Measurements from ENCODE around the gene STK32C. TPM values are rescaled to one million over a fixed set of nuclear protein-coding genes. Genes with fewer than 3 reads are reported as not detected.

STK32C gene
- total RNA-seq, 2 donors from 2014 or later: 7.2 to 21.5 TPM

DNA sequence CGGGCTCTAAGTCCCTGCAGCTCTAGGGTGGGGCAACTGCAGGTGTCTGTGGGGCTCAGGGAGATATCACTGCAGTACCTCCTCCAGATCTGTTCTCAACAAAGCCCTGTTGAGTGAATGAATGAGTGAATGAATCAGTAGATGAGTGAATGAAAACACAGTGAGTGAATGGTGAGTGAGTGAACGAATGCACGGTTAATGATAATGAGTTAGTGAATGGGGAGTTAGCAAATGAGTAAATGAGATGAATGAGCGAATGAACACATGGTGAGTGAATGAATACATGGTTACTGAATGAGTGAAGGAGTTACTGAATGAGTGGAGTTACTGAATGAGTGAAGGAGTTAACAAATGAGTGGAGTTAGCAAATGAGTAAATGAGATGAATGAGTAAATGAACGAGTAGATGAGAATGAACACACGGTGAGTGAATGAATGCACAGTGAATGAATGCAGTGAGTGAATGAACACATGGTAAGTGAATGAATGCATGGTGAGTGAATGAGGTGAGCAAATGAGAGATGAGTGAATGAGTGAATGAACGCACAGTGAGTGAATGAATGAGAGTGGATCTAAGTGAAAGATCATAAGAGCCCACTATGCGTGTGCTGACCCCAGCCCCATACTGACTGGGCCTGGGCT lies 34.3 kb downstream of the STK32C start:
- no peak for DNase-seq (ENCODE audit: low spot score)
- WGBS: 93% methylated on average over 8 of the region's 8 CpGs
- TF ChIP-seq, protein P1, sequence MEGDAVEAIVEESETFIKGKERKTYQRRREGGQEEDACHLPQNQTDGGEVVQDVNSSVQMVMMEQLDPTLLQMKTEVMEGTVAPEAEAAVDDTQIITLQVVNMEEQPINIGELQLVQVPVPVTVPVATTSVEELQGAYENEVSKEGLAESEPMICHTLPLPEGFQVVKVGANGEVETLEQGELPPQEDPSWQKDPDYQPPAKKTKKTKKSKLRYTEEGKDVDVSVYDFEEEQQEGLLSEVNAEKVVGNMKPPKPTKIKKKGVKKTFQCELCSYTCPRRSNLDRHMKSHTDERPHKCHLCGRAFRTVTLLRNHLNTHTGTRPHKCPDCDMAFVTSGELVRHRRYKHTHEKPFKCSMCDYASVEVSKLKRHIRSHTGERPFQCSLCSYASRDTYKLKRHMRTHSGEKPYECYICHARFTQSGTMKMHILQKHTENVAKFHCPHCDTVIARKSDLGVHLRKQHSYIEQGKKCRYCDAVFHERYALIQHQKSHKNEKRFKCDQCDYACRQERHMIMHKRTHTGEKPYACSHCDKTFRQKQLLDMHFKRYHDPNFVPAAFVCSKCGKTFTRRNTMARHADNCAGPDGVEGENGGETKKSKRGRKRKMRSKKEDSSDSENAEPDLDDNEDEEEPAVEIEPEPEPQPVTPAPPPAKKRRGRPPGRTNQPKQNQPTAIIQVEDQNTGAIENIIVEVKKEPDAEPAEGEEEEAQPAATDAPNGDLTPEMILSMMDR (IDR thresholded peaks at IDR 0.05): no peak
- no peak for TF ChIP-seq POLR2A (IDR thresholded peaks at IDR 0.05)
- no peak for TF ChIP-seq POLR2AphosphoS5 (IDR thresholded peaks at IDR 0.05)
- Histone ChIP-seq H3K36me3 (no peaks in the 10 kb centered on the region), H3K9me3 (no peaks in the 10 kb centered on the region), H3K27me3 (replicated peaks; ENCODE audit: insufficient read depth) (peaks cover 2% of the 10 kb centered on the region), H3K4me3 (no peak overlapping the region), H3K4me1 (replicated peaks) (no peaks in the 10 kb centered on the region), H3K27ac (no peak overlapping the region)
- intact Hi-C loops (cut with DNase I): no loop called here

DNA sequence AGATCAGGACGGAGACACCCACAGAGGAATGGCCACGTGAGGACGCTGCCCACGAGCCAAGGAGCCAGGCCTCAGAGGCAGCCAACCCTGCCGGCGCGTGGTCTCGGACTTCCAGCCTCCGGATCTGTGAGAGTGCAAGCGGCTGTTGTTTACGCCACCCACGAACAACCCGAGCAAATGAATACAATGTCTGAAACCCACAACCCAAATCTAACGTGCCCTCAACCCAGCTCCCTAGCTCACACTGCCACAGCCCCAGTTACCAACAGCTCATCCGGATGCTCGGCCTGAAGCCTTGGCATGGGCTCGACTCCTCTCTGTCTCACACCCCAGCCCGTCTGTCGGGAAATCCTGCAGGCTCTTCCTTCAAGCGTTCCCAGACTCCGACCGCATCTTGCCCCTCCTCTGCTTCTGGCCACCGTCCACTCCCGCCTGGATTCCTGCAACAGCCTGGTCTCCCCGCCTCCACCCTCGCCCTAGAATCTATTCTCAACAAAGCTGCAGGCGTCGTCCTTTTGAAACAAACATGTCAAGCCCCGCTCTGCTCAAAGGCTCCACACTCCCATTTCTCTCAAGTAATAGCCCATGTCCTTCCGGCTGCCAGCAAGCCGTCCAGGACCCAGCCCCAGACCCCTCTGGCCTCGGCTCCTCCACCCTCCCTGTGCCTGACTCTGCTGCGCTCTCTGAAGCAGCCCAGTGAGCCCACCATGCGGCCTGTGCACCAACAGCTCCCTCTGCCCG lies 35.3 kb downstream of the STK32C start:
- TF ChIP-seq POLR2AphosphoS5 (IDR thresholded peaks at IDR 0.05) (no peak), POLR2A (IDR thresholded peaks at IDR 0.05) (no peak)
- TF ChIP-seq, protein P1 (IDR thresholded peaks at IDR 0.05): no peak

DNA sequence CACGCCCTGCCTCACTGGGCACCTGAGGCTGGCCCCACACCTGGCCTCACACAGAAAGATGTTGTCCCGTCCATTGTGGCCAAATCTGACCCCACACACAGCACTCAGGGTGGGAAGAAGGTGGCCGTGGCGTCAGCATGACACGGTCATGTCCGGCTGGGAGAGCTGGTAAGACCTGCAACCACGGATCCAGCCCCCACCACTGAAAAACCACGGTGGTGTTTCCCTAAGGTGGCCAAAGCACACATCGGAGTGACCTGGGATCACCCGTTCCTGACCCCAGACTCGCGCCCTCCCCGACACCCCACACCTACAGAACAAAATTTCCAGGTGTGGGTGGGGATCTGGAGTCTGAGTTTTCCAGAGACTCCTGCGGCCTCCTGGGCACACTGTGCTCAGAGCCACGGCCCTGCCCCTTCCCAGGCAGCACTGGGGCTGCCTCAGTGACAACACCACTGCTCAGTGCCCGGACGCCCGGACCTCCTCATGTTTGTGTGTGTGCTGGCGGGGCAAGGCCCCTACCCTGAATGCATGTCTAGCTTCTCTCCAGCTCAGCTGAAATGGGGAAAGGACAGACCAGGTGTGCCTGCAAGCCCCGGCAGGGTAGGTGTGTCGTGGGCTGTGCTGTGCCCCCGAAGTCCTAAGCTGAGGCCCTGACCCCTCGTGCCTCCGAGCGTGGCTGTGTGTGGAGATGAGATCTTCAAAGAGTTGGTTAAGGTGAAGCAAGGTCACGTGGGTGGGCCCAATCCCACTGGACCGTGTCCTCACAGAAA lies 36.1 kb downstream of the STK32C start:
- Histone ChIP-seq H3K4me1 (replicated peaks) (no peaks in the 10 kb centered on the region), H3K4me3 (no peak overlapping the region), H3K27me3 (replicated peaks; ENCODE audit: insufficient read depth) (no peaks in the 10 kb centered on the region), H3K27ac (no peak overlapping the region), H3K9me3 (no peaks in the 10 kb centered on the region), H3K36me3 (no peaks in the 10 kb centered on the region)
- intact Hi-C loops (cut with DNase I): no loop called here
- TF ChIP-seq POLR2A (IDR thresholded peaks at IDR 0.05) (no peak), POLR2AphosphoS5 (IDR thresholded peaks at IDR 0.05) (no peak)
- TF ChIP-seq, protein P1 (IDR thresholded peaks at IDR 0.05): no peak
- no peak for DNase-seq (ENCODE audit: low spot score)
- WGBS: 80% methylated on average over 27 of the region's 27 CpGs

More for the DNA sequence above, 35.3 kb downstream of the STK32C start:
- Histone ChIP-seq H3K9me3 (no peaks in the 10 kb centered on the region), H3K4me1 (replicated peaks) (no peaks in the 10 kb centered on the region), H3K27ac (no peak overlapping the region), H3K36me3 (no peaks in the 10 kb centered on the region), H3K27me3 (replicated peaks; ENCODE audit: insufficient read depth) (peaks cover 2% of the 10 kb centered on the region), H3K4me3 (no peak overlapping the region)
- no peak for DNase-seq (ENCODE audit: low spot score)
- intact Hi-C loops (cut with DNase I): no loop called here
- WGBS: 54% methylated on average over 35 of the region's 35 CpGs

DNA sequence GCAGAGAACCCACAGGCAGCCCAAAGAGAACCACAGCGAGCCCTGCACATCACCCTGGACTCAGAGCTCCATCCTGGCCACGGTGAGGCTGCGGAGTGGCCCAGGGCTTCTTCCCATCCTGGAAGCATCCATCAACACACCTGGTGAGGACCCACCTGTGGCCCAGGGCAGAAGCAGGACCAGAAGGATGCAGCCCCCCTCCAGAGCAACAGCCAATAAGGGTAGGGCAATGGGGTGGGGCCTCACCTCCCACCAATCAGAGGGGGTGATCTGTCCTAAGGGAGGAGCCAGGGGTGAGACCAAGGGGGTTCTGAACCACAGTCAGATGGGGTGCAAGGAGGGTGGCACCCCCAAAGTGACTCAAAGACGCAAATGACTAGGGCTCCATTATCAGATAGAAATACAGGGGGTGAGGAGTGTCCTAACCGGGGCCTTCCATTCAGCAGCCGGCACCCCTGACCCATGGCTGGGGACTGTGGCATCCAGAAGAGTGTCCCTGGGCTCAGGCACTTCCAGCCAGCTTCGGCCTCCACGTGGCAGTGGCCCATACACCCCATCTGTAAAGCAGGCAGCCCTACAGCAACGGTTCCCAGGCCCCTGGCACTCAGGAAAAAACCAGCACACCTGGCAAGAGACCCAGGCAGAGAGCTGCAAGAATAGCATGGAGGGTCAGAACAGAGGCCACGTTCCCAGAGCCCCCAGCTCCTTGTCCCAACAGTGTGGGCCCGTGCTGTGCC lies 36.9 kb downstream of the STK32C start:
- H3K27ac ChIP-seq: no peak overlapping the region
- H3K4me3 ChIP-seq: no peak overlapping the region
- no peaks in the 10 kb centered on the region for H3K27me3 ChIP-seq (replicated peaks; ENCODE audit: insufficient read depth)
- H3K4me1 ChIP-seq (replicated peaks): no peaks in the 10 kb centered on the region
- no peak for DNase-seq (ENCODE audit: low spot score)
- no peaks in the 10 kb centered on the region for H3K36me3 ChIP-seq
- TF ChIP-seq POLR2A (IDR thresholded peaks at IDR 0.05): no peak
- TF ChIP-seq, protein P1 (IDR thresholded peaks at IDR 0.05): no peak
- no peak for TF ChIP-seq POLR2AphosphoS5 (IDR thresholded peaks at IDR 0.05)
- intact Hi-C loops (cut with DNase I): no loop called here
- 95% methylated on average over 10 of the region's 11 CpGs for WGBS
- H3K9me3 ChIP-seq: no peaks in the 10 kb centered on the region

All from prostate gland (tissue), 2 donors.